Upper lobe of right lung (tissue), 1 donor: Measurements from ENCODE around the gene ANKRD33. TPM values are rescaled to one million over a fixed set of nuclear protein-coding genes. Genes with fewer than 3 reads are reported as not detected.

ENCODE experiments used
- ATAC-seq: fragments of 200-7000 bp; cut with Tn5 transposase; one replicate; pipeline ENCODE4 v1.9.1; 2020; ENCODE audit warnings: mild to moderate bottlenecking, moderate library complexity
- DNase-seq: peaks from one replicate; pipeline ENCODE4 v3.0.0-alpha.2; 2020
- H3K27ac ChIP-seq: fragments of 200-600 bp; one replicate; pipeline ENCODE4 v1.8.0; 2022
- H3K27me3 ChIP-seq: fragments of 200-600 bp; one replicate; pipeline ENCODE4 v1.8.0; 2022; ENCODE audit warnings: mild to moderate bottlenecking
- H3K36me3 ChIP-seq: fragments of 200-600 bp; one replicate; pipeline ENCODE4 v1.8.0; 2022
- H3K4me1 ChIP-seq: fragments of 200-600 bp; one replicate; pipeline ENCODE4 v1.8.0; 2022
- H3K4me3 ChIP-seq: fragments of 200-600 bp; one replicate; pipeline ENCODE4 v1.8.0; 2022; ENCODE audit warnings: mild to moderate bottlenecking
- H3K9me3 ChIP-seq: fragments of 200-600 bp; one replicate; pipeline ENCODE4 v1.8.0; 2022
- intact Hi-C: fragments of 100-400 bp; cut with DNase I; formaldehyde crosslinking; loops from one replicate; pipeline ENCODE4 v1.11.0; 2022
- total RNA-seq: library from RNA; stranded (reverse); fragmentation: NEBNext Ultra II Directional; extraction: Animal tissue kit (Norgen Biotek cat#: 25700); gene quantifications from one replicate; pipeline ENCODE4 v1.2.1, GENCODE V29; 2021
- TF ChIP-seq, protein P1 (sequence below): fragments of 200-600 bp; IDR thresholded peaks from one replicate; pipeline ENCODE4 v1.8.0; 2022; ENCODE audit warnings: antibody characterized with exemption
- donor health status: DM: no; HTN: yes; CAD: no; lungs with severe emphysema.

The ANKRD33 gene
- total RNA-seq, 1 donor from 2014 or later, result not detected

GRCh38 chr12:51915003-51915625, 27.2 kb downstream of the ANKRD33 start:
- ATAC-seq (no peak), DNase-seq (peak; percentile 46)
- intact Hi-C loops, result no loop called here
- Histone ChIP-seq H3K4me3 (no peak overlapping the region), H3K27me3 (no peaks in the 10 kb centered on the region), H3K9me3 (no peaks in the 10 kb centered on the region), H3K36me3 (peaks cover 33% of the 10 kb centered on the region), H3K27ac (no peak overlapping the region), H3K4me1 (peaks cover 55% of the 10 kb centered on the region)
- TF ChIP-seq, protein P1, sequence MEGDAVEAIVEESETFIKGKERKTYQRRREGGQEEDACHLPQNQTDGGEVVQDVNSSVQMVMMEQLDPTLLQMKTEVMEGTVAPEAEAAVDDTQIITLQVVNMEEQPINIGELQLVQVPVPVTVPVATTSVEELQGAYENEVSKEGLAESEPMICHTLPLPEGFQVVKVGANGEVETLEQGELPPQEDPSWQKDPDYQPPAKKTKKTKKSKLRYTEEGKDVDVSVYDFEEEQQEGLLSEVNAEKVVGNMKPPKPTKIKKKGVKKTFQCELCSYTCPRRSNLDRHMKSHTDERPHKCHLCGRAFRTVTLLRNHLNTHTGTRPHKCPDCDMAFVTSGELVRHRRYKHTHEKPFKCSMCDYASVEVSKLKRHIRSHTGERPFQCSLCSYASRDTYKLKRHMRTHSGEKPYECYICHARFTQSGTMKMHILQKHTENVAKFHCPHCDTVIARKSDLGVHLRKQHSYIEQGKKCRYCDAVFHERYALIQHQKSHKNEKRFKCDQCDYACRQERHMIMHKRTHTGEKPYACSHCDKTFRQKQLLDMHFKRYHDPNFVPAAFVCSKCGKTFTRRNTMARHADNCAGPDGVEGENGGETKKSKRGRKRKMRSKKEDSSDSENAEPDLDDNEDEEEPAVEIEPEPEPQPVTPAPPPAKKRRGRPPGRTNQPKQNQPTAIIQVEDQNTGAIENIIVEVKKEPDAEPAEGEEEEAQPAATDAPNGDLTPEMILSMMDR, result no peak

DNA sequence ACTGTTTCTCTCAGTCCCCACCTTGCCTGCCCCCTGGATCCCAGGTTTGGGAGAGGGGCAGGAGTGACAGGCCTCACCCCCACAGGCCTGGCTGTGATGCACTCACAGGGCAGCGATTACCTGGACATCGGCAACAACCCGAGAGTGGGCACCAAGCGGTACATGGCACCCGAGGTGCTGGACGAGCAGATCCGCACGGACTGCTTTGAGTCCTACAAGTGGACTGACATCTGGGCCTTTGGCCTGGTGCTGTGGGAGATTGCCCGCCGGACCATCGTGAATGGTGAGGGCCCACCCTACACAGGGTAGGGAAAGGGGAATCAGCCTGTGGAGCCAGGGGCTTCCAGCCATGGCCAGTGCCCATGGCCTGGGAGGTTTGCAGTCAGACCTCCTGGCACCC, 28.0 kb downstream of the ANKRD33 start:
- DNase-seq (no peak), ATAC-seq (no peak)
- Histone ChIP-seq H3K36me3 (peaks cover 35% of the 10 kb centered on the region), H3K4me1 (peaks cover 49% of the 10 kb centered on the region), H3K4me3 (no peak overlapping the region), H3K9me3 (no peaks in the 10 kb centered on the region), H3K27ac (no peak overlapping the region), H3K27me3 (no peaks in the 10 kb centered on the region)
- intact Hi-C loops, result no loop called here
- TF ChIP-seq, protein P1, result no peak

DNA sequence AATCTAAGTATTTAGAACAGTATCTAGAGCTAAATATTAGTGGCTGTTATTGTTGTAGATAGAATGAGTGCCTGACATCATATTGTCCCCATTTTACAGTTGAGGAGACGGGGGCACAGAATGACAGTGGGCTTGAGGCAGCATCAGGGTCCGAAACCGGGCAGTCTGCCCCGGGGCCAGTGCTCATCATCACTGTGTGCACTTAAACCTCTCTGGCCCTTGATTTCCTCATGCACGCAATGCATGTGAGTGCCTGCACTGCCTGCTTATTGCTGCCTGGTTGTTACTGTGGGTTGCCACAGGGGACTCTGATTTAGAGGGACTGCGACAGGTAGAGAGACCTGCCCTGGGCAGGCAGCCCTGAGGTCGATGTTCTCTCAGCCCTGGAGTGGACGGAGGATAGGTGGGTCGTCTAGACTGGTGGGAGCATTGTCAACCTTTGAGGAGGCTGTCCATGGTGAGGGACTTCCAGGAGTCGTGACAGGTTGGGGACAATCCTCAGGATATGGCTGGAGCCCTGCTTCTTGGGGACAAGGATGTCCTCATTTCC, 29.2 kb downstream of the ANKRD33 start:
- no peaks in the 10 kb centered on the region for H3K27me3 ChIP-seq
- peak overlapping the region; percentile 3 for H3K27ac ChIP-seq
- H3K4me1 ChIP-seq, result peaks cover 41% of the 10 kb centered on the region
- DNase-seq (peak; percentile 42), ATAC-seq (no peak)
- TF ChIP-seq, protein P1, result no peak
- H3K4me3 ChIP-seq, result no peak overlapping the region
- intact Hi-C loops, result no loop called here
- H3K9me3 ChIP-seq, result no peaks in the 10 kb centered on the region
- H3K36me3 ChIP-seq, result peaks cover 35% of the 10 kb centered on the region

- no peaks in the 10 kb centered on the region for H3K27me3 ChIP-seq
- peak; percentile 50 for DNase-seq
- no peak overlapping the region for H3K27ac ChIP-seq
- H3K36me3 ChIP-seq, result peaks cover 35% of the 10 kb centered on the region
- intact Hi-C loops, result no loop called here
- TF ChIP-seq, protein P1, result no peak
- H3K9me3 ChIP-seq, result no peaks in the 10 kb centered on the region
- H3K4me1 ChIP-seq, result peaks cover 41% of the 10 kb centered on the region
- ATAC-seq, result no peak
- H3K4me3 ChIP-seq, result no peak overlapping the region
Observed at GRCh38 chr12:51917746-51918453, 30.0 kb downstream of the ANKRD33 start.

- ATAC-seq, result no peak
- intact Hi-C loops, result loop anchor here (10.0 kb wide), 1 partner anchor 55 kb away; no protein-coding TSS in a partner anchor
- TF ChIP-seq, protein P1, result no peak
- peaks cover 33% of the 10 kb centered on the region for H3K36me3 ChIP-seq
- H3K4me1 ChIP-seq, result peaks cover 43% of the 10 kb centered on the region
- H3K9me3 ChIP-seq, result no peaks in the 10 kb centered on the region
- peak; percentile 60 for DNase-seq
- H3K27ac ChIP-seq, result no peak overlapping the region
- H3K27me3 ChIP-seq, result no peaks in the 10 kb centered on the region
- H3K4me3 ChIP-seq, result no peak overlapping the region
Observed at GRCh38 chr12:51920046-51920445, 32.1 kb downstream of the ANKRD33 start.
